22Rv1 (cell line): Measurements from ENCODE around the gene ADGRA1.

ENCODE experiments used
- ZFX ChIP-seq: fragments of 450-650 bp; IDR thresholded peaks from 2 replicates; pipeline ENCODE4 v1.6.1; 2017; ENCODE audit warnings: antibody characterized with exemption, borderline replicate concordance
- TF ChIP-seq, protein P1 (sequence below): fragments of 450-650 bp; IDR thresholded peaks from 2 replicates; pipeline ENCODE4 v1.5.1; 2017; ENCODE audit warnings: mild to moderate bottlenecking

- TF ChIP-seq, protein P1, sequence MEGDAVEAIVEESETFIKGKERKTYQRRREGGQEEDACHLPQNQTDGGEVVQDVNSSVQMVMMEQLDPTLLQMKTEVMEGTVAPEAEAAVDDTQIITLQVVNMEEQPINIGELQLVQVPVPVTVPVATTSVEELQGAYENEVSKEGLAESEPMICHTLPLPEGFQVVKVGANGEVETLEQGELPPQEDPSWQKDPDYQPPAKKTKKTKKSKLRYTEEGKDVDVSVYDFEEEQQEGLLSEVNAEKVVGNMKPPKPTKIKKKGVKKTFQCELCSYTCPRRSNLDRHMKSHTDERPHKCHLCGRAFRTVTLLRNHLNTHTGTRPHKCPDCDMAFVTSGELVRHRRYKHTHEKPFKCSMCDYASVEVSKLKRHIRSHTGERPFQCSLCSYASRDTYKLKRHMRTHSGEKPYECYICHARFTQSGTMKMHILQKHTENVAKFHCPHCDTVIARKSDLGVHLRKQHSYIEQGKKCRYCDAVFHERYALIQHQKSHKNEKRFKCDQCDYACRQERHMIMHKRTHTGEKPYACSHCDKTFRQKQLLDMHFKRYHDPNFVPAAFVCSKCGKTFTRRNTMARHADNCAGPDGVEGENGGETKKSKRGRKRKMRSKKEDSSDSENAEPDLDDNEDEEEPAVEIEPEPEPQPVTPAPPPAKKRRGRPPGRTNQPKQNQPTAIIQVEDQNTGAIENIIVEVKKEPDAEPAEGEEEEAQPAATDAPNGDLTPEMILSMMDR, result no peak
- no peak for TF ChIP-seq ZFX
Observed at GRCh38 chr10:133103311-133103910, 15.7 kb downstream of the ADGRA1 start.
